ENCODE measurements around the gene CNN3.

Gene CNN3

DNA sequence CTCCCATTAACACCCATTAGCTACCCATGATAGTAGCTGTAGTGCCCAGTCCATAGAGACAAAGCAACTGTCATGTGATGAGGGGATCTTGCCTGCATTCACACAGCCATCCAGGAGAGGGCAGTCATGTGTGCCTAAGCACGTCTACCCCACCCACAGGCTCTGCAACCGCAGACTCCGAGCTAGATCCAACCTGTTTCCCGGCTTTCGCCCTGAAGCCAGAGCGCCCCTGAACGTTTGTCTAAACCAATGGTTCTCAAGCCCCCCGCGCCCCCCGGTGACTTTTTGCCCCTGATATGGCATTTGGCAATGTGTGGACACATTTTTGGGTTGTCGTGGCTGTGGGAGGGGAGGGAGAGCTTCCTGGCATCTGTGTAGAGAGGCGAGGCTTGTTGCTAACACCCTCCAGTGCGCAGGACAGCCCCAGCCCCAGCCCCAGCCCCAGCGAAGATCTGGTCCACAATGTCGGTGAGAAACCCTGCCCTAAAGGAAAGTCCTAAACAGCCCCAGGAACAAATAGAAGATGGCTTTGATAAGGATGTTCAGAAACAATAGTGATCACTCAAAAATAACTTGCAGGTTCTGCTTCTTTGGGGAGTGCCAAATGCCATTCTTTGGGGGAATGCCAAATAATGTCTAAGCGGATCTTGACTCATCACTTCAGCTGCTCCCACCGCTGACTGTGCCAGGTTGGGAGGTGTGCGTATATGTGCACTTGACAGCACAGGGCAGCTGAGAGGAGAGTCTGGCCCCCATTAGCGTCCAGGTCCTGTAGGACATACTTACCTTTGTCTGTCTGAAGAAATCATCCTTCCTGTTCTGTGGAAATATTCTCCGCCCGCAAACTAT lies 72.2 kb downstream of the CNN3 start:
- peak; percentile 95 for DNase-seq

DNA sequence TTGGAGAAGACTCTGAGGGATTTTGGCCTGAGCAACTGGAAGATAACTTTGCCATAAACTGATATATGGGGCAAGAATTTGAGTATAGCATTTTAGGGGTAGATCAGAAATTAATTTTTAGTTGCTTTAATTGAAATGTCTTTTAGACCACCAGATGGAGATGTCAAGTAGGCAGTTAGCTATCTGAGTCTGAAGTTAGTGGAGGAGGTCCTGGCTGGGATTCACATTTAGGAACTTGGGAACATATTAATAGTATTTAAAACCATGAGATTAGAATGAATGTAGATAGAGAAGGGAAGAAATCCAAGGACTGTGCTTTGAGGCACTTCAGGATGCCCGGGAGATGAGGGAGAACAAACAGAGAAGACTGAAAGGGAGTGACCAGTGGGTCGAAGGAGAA lies 74.1 kb downstream of the CNN3 start:
- DNase-seq, result no peak

DNA sequence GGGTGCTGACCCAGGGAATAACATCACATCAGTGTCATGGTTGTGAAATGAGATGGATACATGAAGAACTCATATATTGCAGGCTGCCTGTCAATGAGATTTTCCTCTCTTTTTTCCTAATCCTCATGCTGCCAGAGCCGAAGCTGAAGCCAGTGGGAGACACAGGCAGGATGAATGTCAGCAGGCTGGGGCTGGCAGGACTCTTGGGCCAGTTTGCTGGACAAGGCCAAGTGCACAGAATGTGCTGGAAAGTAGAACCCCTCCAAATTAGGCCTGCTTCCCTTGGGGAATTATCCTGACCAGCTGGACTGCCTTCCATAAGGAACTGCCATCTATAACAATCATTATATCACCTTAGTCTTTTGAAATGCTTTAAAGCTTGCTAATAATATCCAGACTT lies 75.3 kb downstream of the CNN3 start:
- DNase-seq, result no peak
